ENCODE results near the gene TPMT.

The TPMT gene

DNA sequence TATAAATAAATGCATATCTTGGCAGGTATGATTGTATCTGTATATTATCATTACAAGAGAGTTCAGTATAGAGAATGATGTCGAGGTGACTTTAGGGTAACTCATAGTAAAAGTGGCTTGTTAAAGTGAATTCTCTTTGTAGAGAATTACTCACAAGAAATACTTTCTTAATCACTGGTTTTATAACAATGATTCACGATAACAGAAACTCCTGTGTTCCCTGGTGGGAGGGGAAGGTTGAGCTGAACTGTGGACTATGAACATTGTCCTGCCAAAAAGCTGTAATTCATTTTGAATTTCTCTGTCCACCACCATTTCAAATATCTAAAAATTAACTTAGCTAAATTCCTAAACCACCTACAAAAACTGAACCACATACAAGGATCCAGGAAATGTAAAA is 7.7 kb downstream of the TPMT start:
- TF ChIP-seq, protein P1, sequence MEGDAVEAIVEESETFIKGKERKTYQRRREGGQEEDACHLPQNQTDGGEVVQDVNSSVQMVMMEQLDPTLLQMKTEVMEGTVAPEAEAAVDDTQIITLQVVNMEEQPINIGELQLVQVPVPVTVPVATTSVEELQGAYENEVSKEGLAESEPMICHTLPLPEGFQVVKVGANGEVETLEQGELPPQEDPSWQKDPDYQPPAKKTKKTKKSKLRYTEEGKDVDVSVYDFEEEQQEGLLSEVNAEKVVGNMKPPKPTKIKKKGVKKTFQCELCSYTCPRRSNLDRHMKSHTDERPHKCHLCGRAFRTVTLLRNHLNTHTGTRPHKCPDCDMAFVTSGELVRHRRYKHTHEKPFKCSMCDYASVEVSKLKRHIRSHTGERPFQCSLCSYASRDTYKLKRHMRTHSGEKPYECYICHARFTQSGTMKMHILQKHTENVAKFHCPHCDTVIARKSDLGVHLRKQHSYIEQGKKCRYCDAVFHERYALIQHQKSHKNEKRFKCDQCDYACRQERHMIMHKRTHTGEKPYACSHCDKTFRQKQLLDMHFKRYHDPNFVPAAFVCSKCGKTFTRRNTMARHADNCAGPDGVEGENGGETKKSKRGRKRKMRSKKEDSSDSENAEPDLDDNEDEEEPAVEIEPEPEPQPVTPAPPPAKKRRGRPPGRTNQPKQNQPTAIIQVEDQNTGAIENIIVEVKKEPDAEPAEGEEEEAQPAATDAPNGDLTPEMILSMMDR (IDR thresholded peaks at IDR 0.05; ENCODE audit: low read depth, low read length): no peak
- DNase-seq (ENCODE audit: extremely low read depth, low read depth): no peak

DNA sequence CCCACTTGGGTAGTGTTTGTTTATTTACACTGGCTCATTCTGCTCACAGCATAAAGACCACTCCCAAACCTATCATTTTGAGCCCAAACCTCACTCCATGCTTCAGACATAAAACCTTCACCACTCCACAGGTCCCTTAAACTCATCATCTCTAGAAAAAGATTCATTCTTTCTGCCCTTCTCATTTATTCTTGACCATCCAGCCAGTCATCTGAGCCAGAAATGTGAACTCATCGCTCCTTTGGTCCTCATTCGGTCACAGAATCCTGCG is 12.4 kb downstream of the TPMT start:
- TF ChIP-seq, protein P1 (IDR thresholded peaks at IDR 0.05; ENCODE audit: low read depth, low read length): no peak
- DNase-seq (ENCODE audit: extremely low read depth, low read depth): no peak

DNA sequence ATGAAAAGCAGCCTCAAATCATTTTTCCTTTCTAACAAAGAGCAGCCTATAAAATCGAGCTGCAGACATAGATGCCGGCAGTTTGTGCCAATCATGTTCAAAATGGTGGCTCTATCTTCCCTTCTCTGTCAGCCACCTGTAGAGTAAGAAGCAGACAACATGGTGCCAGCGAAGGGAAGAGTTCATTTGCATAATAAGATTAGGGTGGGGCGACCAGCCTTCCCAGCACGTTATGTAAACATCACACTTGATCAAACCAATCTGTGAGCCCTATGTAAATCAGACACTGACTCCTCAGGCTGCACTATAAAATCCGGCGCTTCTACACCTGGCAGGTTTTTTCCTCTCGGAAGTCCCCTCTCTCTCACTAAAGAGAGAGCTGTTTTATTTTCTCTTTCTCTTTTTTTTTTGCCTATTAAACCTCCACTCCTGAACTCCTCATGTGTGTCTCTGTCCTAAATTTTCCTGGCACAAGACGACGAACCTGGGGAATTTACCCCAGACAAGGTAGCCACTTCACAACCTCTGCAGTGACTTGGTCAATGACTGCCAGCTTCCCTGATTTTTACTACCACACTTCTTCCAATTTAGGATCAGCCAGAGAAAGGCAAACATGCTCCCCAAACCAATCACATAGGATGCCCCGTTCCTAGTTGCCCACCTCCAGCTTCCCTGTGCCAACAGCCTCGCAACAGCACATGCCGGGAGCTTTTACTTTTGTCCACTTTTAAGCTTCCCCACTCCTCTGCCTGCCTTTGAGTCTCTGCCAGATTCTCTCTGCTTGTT is 12.9 kb downstream of the TPMT start:
- no peak for DNase-seq (ENCODE audit: extremely low read depth, low read depth)
- TF ChIP-seq, protein P1 (IDR thresholded peaks at IDR 0.05; ENCODE audit: low read depth, low read length): no peak

DNA sequence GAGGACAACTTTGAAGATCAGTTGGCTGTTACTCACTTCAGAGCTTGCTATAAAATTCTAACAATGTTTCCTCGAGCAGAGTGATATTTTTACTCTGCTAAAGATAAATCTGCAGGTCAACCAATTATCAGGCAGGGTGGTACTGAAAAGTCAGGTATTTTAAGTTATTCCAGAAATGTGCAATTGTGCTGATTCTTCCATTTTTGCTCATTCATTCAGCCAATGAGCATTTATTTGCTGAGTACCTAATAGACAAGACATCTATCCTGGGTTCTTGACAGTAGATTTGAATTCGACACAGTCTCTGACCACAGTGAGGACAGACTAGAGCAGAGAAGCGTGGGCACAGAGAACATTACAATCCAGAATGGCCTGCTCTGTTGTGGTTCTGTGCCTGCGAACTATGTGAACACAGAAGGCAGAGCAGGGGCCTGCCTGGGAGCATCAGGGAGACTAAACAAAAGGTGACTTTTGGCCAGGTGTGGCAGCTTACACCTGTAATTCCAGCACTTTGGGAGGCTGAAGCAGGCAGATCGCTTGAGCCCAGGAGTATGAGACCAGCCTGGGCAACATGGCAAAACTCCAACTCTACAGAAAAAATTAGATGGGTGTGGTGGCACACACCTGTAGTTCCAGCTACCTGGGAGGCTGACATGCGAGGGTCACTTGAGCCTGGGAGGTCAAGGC is 14.8 kb downstream of the TPMT start:
- TF ChIP-seq, protein P1 (IDR thresholded peaks at IDR 0.05; ENCODE audit: low read depth, low read length): no peak
- DNase-seq (ENCODE audit: extremely low read depth, low read depth): no peak

DNA sequence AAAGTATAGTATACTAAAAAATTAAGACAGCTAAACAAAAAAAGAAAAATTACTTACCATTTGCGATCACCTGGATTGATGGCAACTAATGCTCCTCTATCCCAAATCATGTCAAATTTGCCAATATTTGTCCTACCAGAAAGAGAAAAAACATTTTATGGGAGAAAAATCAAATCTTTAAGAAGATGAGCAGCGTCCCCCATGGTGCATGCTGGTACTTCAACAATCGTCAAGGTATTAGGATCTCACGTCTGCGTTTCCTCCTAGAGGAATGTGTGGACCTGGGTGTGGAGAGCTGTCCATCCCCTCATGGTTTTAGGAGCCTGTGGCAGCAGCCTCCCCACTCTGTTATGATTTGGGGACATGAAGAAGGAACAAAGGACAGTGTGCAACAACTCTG is 16.0 kb downstream of the TPMT start:
- TF ChIP-seq, protein P1 (IDR thresholded peaks at IDR 0.05; ENCODE audit: low read depth, low read length): no peak
- no peak for DNase-seq (ENCODE audit: extremely low read depth, low read depth)

DNA sequence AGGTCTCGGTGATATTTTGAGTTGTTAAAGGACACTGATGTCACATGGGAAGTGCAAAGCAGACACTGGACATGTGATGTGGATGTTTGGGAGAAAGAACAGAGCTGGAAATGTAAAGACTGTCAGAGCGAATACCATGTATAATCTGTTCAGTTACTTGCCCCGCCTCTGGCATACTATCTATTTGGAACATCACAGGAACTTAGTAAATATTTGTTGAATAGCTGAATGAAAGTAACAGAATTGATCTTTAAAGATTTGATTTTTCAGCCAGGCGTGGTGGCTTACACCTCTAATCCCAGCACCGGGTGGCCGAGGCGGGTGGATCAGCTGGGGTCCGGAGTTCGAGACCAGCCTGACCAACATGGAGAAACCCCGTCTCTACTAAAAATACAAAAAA is 18.6 kb downstream of the TPMT start:
- TF ChIP-seq, protein P1 (IDR thresholded peaks at IDR 0.05; ENCODE audit: low read depth, low read length): no peak
- DNase-seq (ENCODE audit: extremely low read depth, low read depth): no peak

DNA sequence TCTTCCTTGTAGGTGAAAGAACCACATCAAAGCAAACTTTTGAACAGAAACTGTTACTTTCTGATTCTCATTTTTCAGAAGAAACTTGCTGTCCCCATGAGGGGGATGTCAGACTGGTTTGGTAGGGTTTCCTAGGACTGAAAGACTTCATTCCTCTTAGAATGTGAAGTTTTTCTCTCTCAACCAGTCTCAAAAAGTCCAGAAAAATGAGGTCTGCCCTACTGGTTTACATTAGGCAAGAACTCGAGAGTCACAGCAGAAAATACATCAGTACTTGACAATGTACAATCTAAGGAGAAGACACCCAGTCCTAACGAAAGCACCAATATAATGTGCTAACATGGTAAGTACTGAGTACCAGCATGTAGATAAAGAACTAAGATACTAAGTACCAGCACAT is 19.7 kb downstream of the TPMT start:
- TF ChIP-seq, protein P1 (IDR thresholded peaks at IDR 0.05; ENCODE audit: low read depth, low read length): no peak
- no peak for DNase-seq (ENCODE audit: extremely low read depth, low read depth)
